Endodermal cell (in vitro differentiated cells): Measurements from ENCODE around the gene AKAP6. TPM values are rescaled to one million over a fixed set of nuclear protein-coding genes. Genes with fewer than 3 reads are reported as not detected.

Source experiments
- DNase-seq: peaks from one replicate; pipeline ENCODE4 v3.0.0-alpha.2; 2017
- H3K27ac ChIP-seq: 2 replicates; pipeline ENCODE4 v1.5.1; 2013; ENCODE audit warnings: mild to moderate bottlenecking, low read depth, low read length, moderate library complexity
- H3K27me3 ChIP-seq: 2 replicates; pipeline ENCODE4 v1.6.1; 2013; ENCODE audit warnings: mild to moderate bottlenecking, low read length, moderate library complexity; ENCODE audit not compliant: insufficient read depth, control insufficient read depth, poor library complexity, severe bottlenecking
- H3K36me3 ChIP-seq: 2 replicates; pipeline ENCODE4 v1.7.0; 2013; ENCODE audit warnings: mild to moderate bottlenecking, low read length, moderate library complexity; ENCODE audit not compliant: control insufficient read depth, insufficient read depth
- H3K4me1 ChIP-seq: one replicate; pipeline ENCODE4 v1.7.0; 2013; ENCODE audit warnings: low read length; ENCODE audit not compliant: control insufficient read depth, insufficient read depth
- H3K4me3 ChIP-seq: 2 replicates; pipeline ENCODE4 v1.5.1; 2013; ENCODE audit warnings: mild to moderate bottlenecking, low read length, moderate library complexity
- H3K9ac ChIP-seq: 2 replicates; pipeline ENCODE4 v1.6.1; 2013; ENCODE audit warnings: mild to moderate bottlenecking, low read length, moderate library complexity; ENCODE audit not compliant: poor library complexity, severe bottlenecking; ENCODE audit errors: extremely low read depth
- H3K9me3 ChIP-seq: 2 replicates; pipeline ENCODE4 v1.6.1; 2013; ENCODE audit warnings: mild to moderate bottlenecking, low read length, moderate library complexity; ENCODE audit not compliant: control insufficient read depth
- H3K27ac Mint-ChIP-seq: 2 replicates; pipeline ENCODE4 v1.8.0; 2020; ENCODE audit warnings: mixed read lengths
- H3K27me3 Mint-ChIP-seq: 2 replicates; pipeline ENCODE4 v1.8.0; 2021; ENCODE audit warnings: mild to moderate bottlenecking, mixed read lengths; ENCODE audit not compliant: insufficient read depth
- H3K36me3 Mint-ChIP-seq: 2 replicates; pipeline ENCODE4 v1.8.0; 2020; ENCODE audit warnings: low read depth, mixed read lengths
- H3K4me1 Mint-ChIP-seq: 2 replicates; pipeline ENCODE4 v1.8.0; 2020; ENCODE audit warnings: mixed read lengths
- H3K4me3 Mint-ChIP-seq: 2 replicates; pipeline ENCODE4 v1.8.0; 2020; ENCODE audit warnings: mild to moderate bottlenecking, moderate library complexity, mixed read lengths
- H3K9me3 Mint-ChIP-seq: 2 replicates; pipeline ENCODE4 v1.8.0; 2020; ENCODE audit warnings: mild to moderate bottlenecking, mixed read lengths
- WGBS, 2 experiments: methylation state at CpG; one replicate each; pipeline versions ENCODE4 v1.1.5 to v1.1.7; 2013; ENCODE audit warnings: missing lambda C conversion rate in 2 of 2, mixed read lengths in 1 of 2; ENCODE audit not compliant: insufficient coverage in 1 of 2, insufficient read length in 1 of 2; 5-methylcytosine and 5-hydroxymethylcytosine counted together
- total RNA-seq, 2 donors: library from RNA; stranded (reverse); fragmentation: NEBNext Ultra II Directional in 1 of 2; extraction: Animal tissue kit (Norgen Biotek cat#: 25700) in 1 of 2; gene quantifications; 2 replicates in 1 of 2; 3 replicates in 1 of 2; pipeline ENCODE4 v1.2.1, GENCODE V29; 2021
- TF ChIP-seq, protein P1 (sequence below): fragments of 200-600 bp; sonication (generic); conservative IDR thresholded peaks from 2 replicates; pipeline ENCODE4 v1.5.0; 2021; ENCODE audit warnings: antibody characterized with exemption, mild to moderate bottlenecking

Gene AKAP6
- total RNA-seq, 2 donors from 2014 or later, result 4.3 to 5.0 TPM

DNA sequence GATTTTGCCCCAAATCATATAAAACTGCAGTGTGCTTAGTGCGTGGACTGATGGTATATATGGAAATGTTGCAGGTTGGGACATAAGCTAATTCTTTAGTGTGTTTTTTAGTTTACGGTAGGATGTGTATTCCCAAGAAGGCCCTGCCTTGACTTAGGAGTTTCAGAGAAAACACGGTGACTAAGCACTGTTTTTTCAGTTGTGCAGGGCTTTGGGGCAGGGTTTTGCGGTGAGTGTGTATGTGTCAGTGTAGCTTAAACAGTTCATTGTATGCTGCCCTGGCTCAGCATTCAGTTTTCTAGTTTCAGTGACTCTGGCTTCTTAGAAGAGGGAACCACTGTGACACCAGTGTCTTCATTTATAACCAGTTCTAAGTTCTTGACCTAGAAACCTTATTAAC, 101.2 kb downstream of the AKAP6 start:
- no peak overlapping the region for H3K27ac Mint-ChIP-seq
- no peak overlapping the region for H3K9ac ChIP-seq
- 92 to 98% methylated on average over 3 to 4 of the region's 4 CpGs for WGBS, 2 experiments
- H3K4me3 Mint-ChIP-seq, result no peak overlapping the region
- H3K4me3 ChIP-seq, result no peak overlapping the region
- H3K36me3 ChIP-seq, result no peaks in the 10 kb centered on the region
- peaks cover 58% of the 10 kb centered on the region for H3K27me3 Mint-ChIP-seq
- H3K27ac ChIP-seq, result no peak overlapping the region
- TF ChIP-seq, protein P1, sequence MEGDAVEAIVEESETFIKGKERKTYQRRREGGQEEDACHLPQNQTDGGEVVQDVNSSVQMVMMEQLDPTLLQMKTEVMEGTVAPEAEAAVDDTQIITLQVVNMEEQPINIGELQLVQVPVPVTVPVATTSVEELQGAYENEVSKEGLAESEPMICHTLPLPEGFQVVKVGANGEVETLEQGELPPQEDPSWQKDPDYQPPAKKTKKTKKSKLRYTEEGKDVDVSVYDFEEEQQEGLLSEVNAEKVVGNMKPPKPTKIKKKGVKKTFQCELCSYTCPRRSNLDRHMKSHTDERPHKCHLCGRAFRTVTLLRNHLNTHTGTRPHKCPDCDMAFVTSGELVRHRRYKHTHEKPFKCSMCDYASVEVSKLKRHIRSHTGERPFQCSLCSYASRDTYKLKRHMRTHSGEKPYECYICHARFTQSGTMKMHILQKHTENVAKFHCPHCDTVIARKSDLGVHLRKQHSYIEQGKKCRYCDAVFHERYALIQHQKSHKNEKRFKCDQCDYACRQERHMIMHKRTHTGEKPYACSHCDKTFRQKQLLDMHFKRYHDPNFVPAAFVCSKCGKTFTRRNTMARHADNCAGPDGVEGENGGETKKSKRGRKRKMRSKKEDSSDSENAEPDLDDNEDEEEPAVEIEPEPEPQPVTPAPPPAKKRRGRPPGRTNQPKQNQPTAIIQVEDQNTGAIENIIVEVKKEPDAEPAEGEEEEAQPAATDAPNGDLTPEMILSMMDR, result no peak
- H3K36me3 Mint-ChIP-seq, result no peaks in the 10 kb centered on the region
- H3K9me3 Mint-ChIP-seq, result no peaks in the 10 kb centered on the region
- DNase-seq, result no peak
- H3K27me3 ChIP-seq, result peaks cover 38% of the 10 kb centered on the region
- peaks cover 25% of the 10 kb centered on the region for H3K4me1 ChIP-seq
- peaks cover 60% of the 10 kb centered on the region for H3K4me1 Mint-ChIP-seq
- H3K9me3 ChIP-seq, result no peaks in the 10 kb centered on the region

DNA sequence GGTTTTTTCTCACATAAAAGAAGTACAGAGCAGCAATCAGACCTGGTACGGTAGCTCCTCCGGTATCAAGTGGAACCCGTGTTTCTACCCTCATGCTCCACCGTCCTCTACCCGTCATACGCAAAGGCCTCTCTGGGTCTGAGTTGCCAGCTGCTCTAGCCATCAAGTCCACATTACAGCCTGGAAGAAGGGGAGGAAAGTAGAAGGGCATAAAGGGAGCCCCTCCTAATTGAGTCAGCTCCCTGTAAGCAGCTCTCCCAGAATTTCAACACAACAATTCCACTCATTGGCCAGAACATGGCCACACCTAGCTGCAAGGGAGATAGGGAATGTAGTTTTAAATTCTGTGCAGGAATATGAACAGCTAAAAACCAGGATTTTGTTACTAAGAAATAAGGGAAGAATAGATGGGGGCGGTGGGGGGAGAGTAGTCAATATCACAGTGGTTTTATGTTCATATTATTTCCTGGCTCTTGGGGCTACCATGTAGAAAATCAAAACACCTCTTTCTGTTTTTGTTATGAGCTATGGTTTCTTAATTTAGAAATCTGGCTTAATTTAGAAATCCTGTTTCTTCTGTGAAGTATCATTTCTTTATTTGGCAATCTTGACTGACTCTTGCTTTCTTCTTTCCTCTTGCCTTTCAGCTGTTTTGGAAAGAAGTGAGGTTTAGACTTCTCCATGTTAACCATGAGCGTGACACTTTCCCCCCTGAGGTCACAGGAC, 103.9 kb downstream of the AKAP6 start:
- no peaks in the 10 kb centered on the region for H3K36me3 Mint-ChIP-seq
- H3K27me3 Mint-ChIP-seq, result peaks cover 40% of the 10 kb centered on the region
- Histone ChIP-seq H3K27ac (no peak overlapping the region), H3K9me3 (no peaks in the 10 kb centered on the region), H3K4me1 (peaks cover 15% of the 10 kb centered on the region), H3K4me3 (no peak overlapping the region), H3K9ac (no peak overlapping the region), H3K27me3 (peaks cover 15% of the 10 kb centered on the region), H3K36me3 (no peaks in the 10 kb centered on the region)
- WGBS, 2 experiments, result 94 to 100% methylated on average over 3 to 8 of the region's 8 CpGs
- H3K27ac Mint-ChIP-seq, result no peak overlapping the region
- H3K4me1 Mint-ChIP-seq, result peaks cover 53% of the 10 kb centered on the region
- H3K4me3 Mint-ChIP-seq, result no peak overlapping the region
- DNase-seq, result no peak
- no peaks in the 10 kb centered on the region for H3K9me3 Mint-ChIP-seq
- TF ChIP-seq, protein P1, result no peak

DNA sequence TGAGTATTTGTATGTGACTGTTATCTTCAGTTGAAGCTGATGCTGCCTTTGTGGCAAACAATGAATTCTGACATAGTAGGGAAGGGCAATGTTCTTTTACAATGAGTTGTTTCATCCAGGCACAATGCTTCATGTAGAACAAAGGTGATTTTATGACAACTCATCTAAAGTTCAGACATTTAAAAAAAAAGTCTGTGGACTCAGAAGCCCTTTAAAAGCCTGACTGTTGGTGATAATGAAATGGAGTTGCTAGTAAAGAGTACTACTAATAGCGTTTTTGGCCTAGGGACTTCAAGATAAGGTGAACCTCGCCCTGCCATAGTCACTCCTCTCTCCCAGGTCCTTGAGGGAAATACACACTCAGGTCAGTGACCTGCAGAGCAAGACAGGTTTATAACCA, 105.1 kb downstream of the AKAP6 start:
- H3K9ac ChIP-seq, result no peak overlapping the region
- peaks cover 3% of the 10 kb centered on the region for H3K27me3 ChIP-seq
- no peak overlapping the region for H3K27ac ChIP-seq
- H3K9me3 ChIP-seq, result no peaks in the 10 kb centered on the region
- DNase-seq, result no peak
- WGBS, 2 experiments, result 88 to 95% methylated on average over 2 of the region's 2 CpGs
- peaks cover 16% of the 10 kb centered on the region for H3K4me1 ChIP-seq
- no peak overlapping the region for H3K4me3 Mint-ChIP-seq
- TF ChIP-seq, protein P1, result no peak
- H3K36me3 ChIP-seq, result no peaks in the 10 kb centered on the region
- H3K4me1 Mint-ChIP-seq, result peaks cover 50% of the 10 kb centered on the region
- H3K27ac Mint-ChIP-seq, result no peak overlapping the region
- H3K36me3 Mint-ChIP-seq, result no peaks in the 10 kb centered on the region
- H3K9me3 Mint-ChIP-seq, result no peaks in the 10 kb centered on the region
- peaks cover 32% of the 10 kb centered on the region for H3K27me3 Mint-ChIP-seq
- H3K4me3 ChIP-seq, result no peak overlapping the region
